Suprapubic skin (tissue), 4 donors: ENCODE results near the gene ANKRD33. TPM values are rescaled to one million over a fixed set of nuclear protein-coding genes. Genes with fewer than 3 reads are reported as not detected.

Experiments used
- DNase-seq, 2 donors: peaks; one replicate each; pipeline ENCODE4 v3.0.0-alpha.2; 2019; ENCODE audit warnings: low spot score in 2 of 2
- H3K27ac ChIP-seq: fragments of 200-600 bp; sonication (generic); one replicate; pipeline ENCODE4 v1.5.1; 2019
- H3K27me3 ChIP-seq: fragments of 200-600 bp; sonication (generic); one replicate; pipeline ENCODE4 v1.5.1; 2019
- H3K36me3 ChIP-seq: fragments of 200-600 bp; sonication (generic); one replicate; pipeline ENCODE4 v1.5.1; 2019
- H3K4me1 ChIP-seq: fragments of 200-600 bp; sonication (generic); one replicate; pipeline ENCODE4 v1.5.1; 2019
- H3K4me3 ChIP-seq: fragments of 200-600 bp; sonication (generic); one replicate; pipeline ENCODE4 v1.5.1; 2019; ENCODE audit warnings: mild to moderate bottlenecking
- H3K9me3 ChIP-seq: fragments of 200-600 bp; sonication (generic); one replicate; pipeline ENCODE4 v1.5.1; 2019
- EP300 ChIP-seq: sonication (generic); formaldehyde crosslinking; IDR thresholded peaks from one replicate; pipeline ENCODE4 v1.6.1; 2017; ENCODE audit warnings: antibody characterized with exemption
- POLR2A ChIP-seq, 2 donors: fragments of 450-650 bp; IDR thresholded peaks; one replicate each; pipeline ENCODE4 v1.6.1; 2017; ENCODE audit warnings: antibody characterized with exemption in 2 of 2, mild to moderate bottlenecking in 2 of 2, moderate library complexity in 2 of 2
- POLR2AphosphoS5 ChIP-seq, 3 donors: sonication (generic); formaldehyde crosslinking; IDR thresholded peaks; one replicate each; pipeline ENCODE4 v1.6.1; 2017; ENCODE audit warnings: antibody characterized with exemption in 3 of 3
- WGBS: methylation state at CpG from one replicate; pipeline ENCODE4 v1.1.5; 2018; 5-methylcytosine and 5-hydroxymethylcytosine counted together
- total RNA-seq, 4 donors: library from RNA; depleted of rRNA; stranded (reverse); fragments of >200 nt; gene quantifications; one replicate each; pipeline ENCODE4 v1.1.0, GENCODE V29; 2016
- TF ChIP-seq, protein P1 (sequence below), 2 donors: fragments of 200-600 bp in 1 of 2; fragments of 450-650 bp in 1 of 2; sonication (generic) in 1 of 2; IDR thresholded peaks; one replicate each; pipeline ENCODE4 v1.5.1; 2016 to 2019; ENCODE audit warnings: antibody characterized with exemption in 2 of 2, mild to moderate bottlenecking in 1 of 2, moderate library complexity in 1 of 2

ANKRD33 gene
- total RNA-seq, 4 donors from 2014 or later, result not detected

GRCh38 chr12:51848326-51848727, 39.6 kb upstream of the ANKRD33 start, which contains the start of gene FIGNL2:
Gene FIGNL2, minus strand, starts transcription at chr12:51848718. Its CDS starts 26,305 bp downstream, at chr12:51822413.
- DNase-seq, result peak in 1 of 2 donors; percentile 81
- peaks cover 51% of the 10 kb centered on the region for H3K27me3 ChIP-seq
- no peaks in the 10 kb centered on the region for H3K36me3 ChIP-seq
- H3K27ac ChIP-seq, result peak within 1 kb of the TSS; percentile 39
- 7% methylated on average over 15 of the region's 51 CpGs for WGBS
- TF ChIP-seq, protein P1, sequence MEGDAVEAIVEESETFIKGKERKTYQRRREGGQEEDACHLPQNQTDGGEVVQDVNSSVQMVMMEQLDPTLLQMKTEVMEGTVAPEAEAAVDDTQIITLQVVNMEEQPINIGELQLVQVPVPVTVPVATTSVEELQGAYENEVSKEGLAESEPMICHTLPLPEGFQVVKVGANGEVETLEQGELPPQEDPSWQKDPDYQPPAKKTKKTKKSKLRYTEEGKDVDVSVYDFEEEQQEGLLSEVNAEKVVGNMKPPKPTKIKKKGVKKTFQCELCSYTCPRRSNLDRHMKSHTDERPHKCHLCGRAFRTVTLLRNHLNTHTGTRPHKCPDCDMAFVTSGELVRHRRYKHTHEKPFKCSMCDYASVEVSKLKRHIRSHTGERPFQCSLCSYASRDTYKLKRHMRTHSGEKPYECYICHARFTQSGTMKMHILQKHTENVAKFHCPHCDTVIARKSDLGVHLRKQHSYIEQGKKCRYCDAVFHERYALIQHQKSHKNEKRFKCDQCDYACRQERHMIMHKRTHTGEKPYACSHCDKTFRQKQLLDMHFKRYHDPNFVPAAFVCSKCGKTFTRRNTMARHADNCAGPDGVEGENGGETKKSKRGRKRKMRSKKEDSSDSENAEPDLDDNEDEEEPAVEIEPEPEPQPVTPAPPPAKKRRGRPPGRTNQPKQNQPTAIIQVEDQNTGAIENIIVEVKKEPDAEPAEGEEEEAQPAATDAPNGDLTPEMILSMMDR (IDR thresholded peaks at IDR 0.05), result no peak
- no peak for TF ChIP-seq POLR2AphosphoS5 (IDR thresholded peaks at IDR 0.05)
- TF ChIP-seq EP300, result no peak
- TF ChIP-seq POLR2A (IDR thresholded peaks at IDR 0.05), result no peak
- peaks cover 53% of the 10 kb centered on the region for H3K4me1 ChIP-seq
- no peaks in the 10 kb centered on the region for H3K9me3 ChIP-seq
- H3K4me3 ChIP-seq, result peak within 1 kb of the TSS; percentile 57

- no peak for DNase-seq
- peaks cover 47% of the 10 kb centered on the region for H3K27me3 ChIP-seq
- no peaks in the 10 kb centered on the region for H3K9me3 ChIP-seq
- H3K4me1 ChIP-seq, result peaks cover 53% of the 10 kb centered on the region
- TF ChIP-seq EP300, result no peak
- TF ChIP-seq POLR2A (IDR thresholded peaks at IDR 0.05), result no peak
- TF ChIP-seq, protein P1 (IDR thresholded peaks at IDR 0.05), result no peak
- no peak for TF ChIP-seq POLR2AphosphoS5 (IDR thresholded peaks at IDR 0.05)
- 78% methylated on average over 39 of the region's 57 CpGs for WGBS
- peak overlapping the region; percentile 39 for H3K27ac ChIP-seq
- peak overlapping the region; percentile 57 for H3K4me3 ChIP-seq
- H3K36me3 ChIP-seq, result no peaks in the 10 kb centered on the region
These were observed 38.8 kb upstream of the ANKRD33 start for GRCh38 chr12:51848841-51849735.

- no peak overlapping the region for H3K4me3 ChIP-seq
- H3K4me1 ChIP-seq, result peaks cover 53% of the 10 kb centered on the region
- no peaks in the 10 kb centered on the region for H3K36me3 ChIP-seq
- peaks cover 40% of the 10 kb centered on the region for H3K27me3 ChIP-seq
- H3K9me3 ChIP-seq, result no peaks in the 10 kb centered on the region
- WGBS, result 79% methylated on average over 7 of the region's 8 CpGs
- TF ChIP-seq EP300 (no peak), POLR2AphosphoS5 (IDR thresholded peaks at IDR 0.05) (no peak), POLR2A (IDR thresholded peaks at IDR 0.05) (no peak)
- TF ChIP-seq, protein P1 (IDR thresholded peaks at IDR 0.05), result no peak
- no peak overlapping the region for H3K27ac ChIP-seq
- DNase-seq, result no peak
These were observed 37.6 kb upstream of the ANKRD33 start for GRCh38 chr12:51850081-51850964.

- no peaks in the 10 kb centered on the region for H3K9me3 ChIP-seq
- H3K4me1 ChIP-seq, result peaks cover 53% of the 10 kb centered on the region
- H3K27ac ChIP-seq, result no peak overlapping the region
- TF ChIP-seq POLR2A (IDR thresholded peaks at IDR 0.05) (no peak), EP300 (no peak), POLR2AphosphoS5 (IDR thresholded peaks at IDR 0.05) (no peak)
- TF ChIP-seq, protein P1 (IDR thresholded peaks at IDR 0.05), result no peak
- no peaks in the 10 kb centered on the region for H3K36me3 ChIP-seq
- H3K4me3 ChIP-seq, result no peak overlapping the region
- no peak for DNase-seq
- 79% methylated on average over 4 of the region's 4 CpGs for WGBS
- H3K27me3 ChIP-seq, result peaks cover 34% of the 10 kb centered on the region
These were observed 37.0 kb upstream of the ANKRD33 start for GRCh38 chr12:51850965-51851299.
